Tibial artery (tissue), 4 donors: Measurements from ENCODE around the gene MTHFD1L.

Experiments
- DNase-seq, 2 donors: peaks; one replicate each; pipeline ENCODE4 v3.0.0-alpha.2; 2019
- H3K27ac ChIP-seq, 2 donors: fragments of 200-600 bp; sonication (generic) in 1 of 2; 1 replicate in 1 of 2; 2 replicates in 1 of 2; pipeline ENCODE4 v1.5.1; 2018 to 2019; ENCODE audit warnings: mild to moderate bottlenecking in 1 of 2
- H3K27me3 ChIP-seq, 2 donors: fragments of 200-600 bp; sonication (generic) in 1 of 2; one replicate each; pipeline versions ENCODE4 v1.5.1 to v1.6.0; 2016 to 2019
- H3K36me3 ChIP-seq, 3 donors: fragments of 200-600 bp; sonication (generic) in 2 of 3; one replicate each; pipeline ENCODE4 v1.5.1; 2016 to 2019; ENCODE audit warnings: mild to moderate bottlenecking in 2 of 3
- H3K4me1 ChIP-seq, 4 donors: fragments of 200-600 bp; sonication (generic) in 2 of 4; 1 replicate in 3 of 4; 2 replicates in 1 of 4; pipeline ENCODE4 v1.5.1; 2016 to 2019
- H3K4me3 ChIP-seq, 2 donors: fragments of 200-600 bp; sonication (generic) in 1 of 2; 1 replicate in 1 of 2; 2 replicates in 1 of 2; pipeline ENCODE4 v1.5.1; 2018 to 2019; ENCODE audit warnings: mild to moderate bottlenecking in 2 of 2
- H3K9me3 ChIP-seq, 3 donors: fragments of 200-600 bp; sonication (generic) in 1 of 3; one replicate each; pipeline ENCODE4 v1.5.1; 2016 to 2019
- intact Hi-C: fragments of 100-400 bp; cut with DNase I; formaldehyde crosslinking; loops from one replicate; pipeline ENCODE4 v1.15.0; 2023; ENCODE audit warnings: low total_unique reads
- TF ChIP-seq, protein P1 (sequence below), 2 experiments: fragments of 200-600 bp in 1 of 2; fragments of 450-650 bp in 1 of 2; IDR thresholded peaks; one replicate each; pipeline ENCODE4 v1.5.1; 2017 to 2019; ENCODE audit warnings: antibody characterized with exemption in 2 of 2, mild to moderate bottlenecking in 1 of 2, moderate library complexity in 1 of 2

Gene MTHFD1L

GRCh38 chr6:151148111-151148510, 282.6 kb downstream of the MTHFD1L start:
- intact Hi-C loops: no loop called here
- no peaks in the 10 kb centered on the region for H3K9me3 ChIP-seq
- TF ChIP-seq, protein P1, sequence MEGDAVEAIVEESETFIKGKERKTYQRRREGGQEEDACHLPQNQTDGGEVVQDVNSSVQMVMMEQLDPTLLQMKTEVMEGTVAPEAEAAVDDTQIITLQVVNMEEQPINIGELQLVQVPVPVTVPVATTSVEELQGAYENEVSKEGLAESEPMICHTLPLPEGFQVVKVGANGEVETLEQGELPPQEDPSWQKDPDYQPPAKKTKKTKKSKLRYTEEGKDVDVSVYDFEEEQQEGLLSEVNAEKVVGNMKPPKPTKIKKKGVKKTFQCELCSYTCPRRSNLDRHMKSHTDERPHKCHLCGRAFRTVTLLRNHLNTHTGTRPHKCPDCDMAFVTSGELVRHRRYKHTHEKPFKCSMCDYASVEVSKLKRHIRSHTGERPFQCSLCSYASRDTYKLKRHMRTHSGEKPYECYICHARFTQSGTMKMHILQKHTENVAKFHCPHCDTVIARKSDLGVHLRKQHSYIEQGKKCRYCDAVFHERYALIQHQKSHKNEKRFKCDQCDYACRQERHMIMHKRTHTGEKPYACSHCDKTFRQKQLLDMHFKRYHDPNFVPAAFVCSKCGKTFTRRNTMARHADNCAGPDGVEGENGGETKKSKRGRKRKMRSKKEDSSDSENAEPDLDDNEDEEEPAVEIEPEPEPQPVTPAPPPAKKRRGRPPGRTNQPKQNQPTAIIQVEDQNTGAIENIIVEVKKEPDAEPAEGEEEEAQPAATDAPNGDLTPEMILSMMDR (IDR thresholded peaks at IDR 0.05): no peak
- no peak overlapping the region for H3K4me3 ChIP-seq
- no peak overlapping the region for H3K27ac ChIP-seq
- H3K4me1 ChIP-seq: no peaks in the 10 kb centered on the region
- no peaks in the 10 kb centered on the region for H3K36me3 ChIP-seq
- H3K27me3 ChIP-seq: no peaks in the 10 kb centered on the region
- no peak for DNase-seq

- no peak for DNase-seq
- no peak overlapping the region for H3K27ac ChIP-seq
- H3K4me3 ChIP-seq: no peak overlapping the region
- TF ChIP-seq, protein P1 (IDR thresholded peaks at IDR 0.05): no peak
- intact Hi-C loops: no loop called here
- no peaks in the 10 kb centered on the region for H3K27me3 ChIP-seq
- peaks cover 0 to 4% (median 0%) of the 10 kb centered on the region in 4 donors for H3K4me1 ChIP-seq
- H3K9me3 ChIP-seq: no peaks in the 10 kb centered on the region
- H3K36me3 ChIP-seq: no peaks in the 10 kb centered on the region
These were observed 284.3 kb downstream of the MTHFD1L start for GRCh38 chr6:151149793-151150192.
